HG03354 (cell line): Measurements from ENCODE around the gene BCOR.

ENCODE experiments used
- ATAC-seq: cut with Tn5 transposase; IDR thresholded peaks from one replicate; pipeline ENCODE4 v1.9.1; 2021; ENCODE audit warnings: mild to moderate bottlenecking; ENCODE audit not compliant: unreplicated experiment, poor library complexity, severe bottlenecking

The BCOR gene

GRCh38 chrX:40047485-40047884 lies 50.3 kb downstream of the BCOR start:
- no peak for ATAC-seq

- ATAC-seq = no peak
Observed at GRCh38 chrX:40043895-40044294, 53.9 kb downstream of the BCOR start.

DNA sequence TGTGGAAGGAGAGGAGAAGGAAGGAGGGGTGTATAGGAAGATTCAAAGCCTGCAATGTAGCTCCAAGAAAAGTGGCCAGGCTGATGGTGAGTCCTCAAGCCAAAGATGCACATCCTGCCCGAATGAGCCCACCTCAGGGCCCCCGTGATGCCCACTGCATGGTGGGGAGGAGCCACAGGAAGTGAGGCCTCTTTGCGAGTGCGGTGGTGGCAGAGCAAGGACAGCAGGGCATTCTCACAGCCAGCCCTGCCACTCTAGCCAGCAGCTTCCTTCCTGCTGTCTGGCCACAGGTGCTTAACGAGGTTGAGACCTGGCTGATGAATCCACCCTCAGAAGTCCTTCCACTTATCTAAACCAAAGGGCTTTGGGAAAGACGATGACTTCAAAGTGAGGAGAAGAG lies 55.8 kb downstream of the BCOR start:
- no peak for ATAC-seq

- ATAC-seq = no peak
Observed at GRCh38 chrX:40040686-40041461, 56.9 kb downstream of the BCOR start.

- no peak for ATAC-seq
Observed at GRCh38 chrX:40039887-40040286, 57.9 kb downstream of the BCOR start.

DNA sequence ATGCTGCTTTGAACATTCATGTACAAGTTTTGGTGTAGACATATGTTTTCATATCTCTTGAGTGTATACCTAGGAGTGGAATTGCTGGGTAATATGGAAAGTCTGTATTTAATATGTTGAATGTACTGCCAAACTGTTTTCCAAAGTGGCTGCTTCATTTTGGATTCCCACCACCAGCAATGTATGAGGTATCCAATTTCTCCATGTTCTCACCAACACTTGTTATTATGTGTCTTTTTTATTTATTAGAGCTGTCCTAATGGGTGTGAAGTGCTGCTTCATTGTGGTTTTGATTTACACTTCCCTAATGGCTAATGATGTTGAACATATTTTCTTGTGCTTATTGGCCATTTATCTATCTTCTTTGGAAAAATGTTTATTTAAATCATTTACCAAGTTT lies 60.4 kb downstream of the BCOR start:
- no peak for ATAC-seq

DNA sequence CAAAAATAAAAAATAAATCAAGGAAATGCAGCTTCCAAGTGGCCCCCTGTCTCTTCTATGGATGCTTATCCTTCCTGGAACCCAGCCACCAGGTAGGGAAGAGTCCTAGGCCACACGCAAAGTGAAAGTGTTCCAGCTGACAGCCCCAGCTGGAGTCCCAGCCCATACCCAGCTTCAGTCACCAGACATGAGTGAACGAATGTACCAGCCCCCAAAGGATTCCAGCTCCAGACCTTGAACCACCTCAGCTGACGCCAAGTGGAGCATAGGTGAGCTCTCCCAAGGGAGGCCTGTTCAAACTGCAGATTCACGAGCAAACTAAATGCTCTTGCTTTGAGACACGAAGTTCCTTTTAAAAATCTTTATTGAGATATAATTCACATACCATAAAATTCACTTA lies 62.0 kb downstream of the BCOR start:
- ATAC-seq = no peak

DNA sequence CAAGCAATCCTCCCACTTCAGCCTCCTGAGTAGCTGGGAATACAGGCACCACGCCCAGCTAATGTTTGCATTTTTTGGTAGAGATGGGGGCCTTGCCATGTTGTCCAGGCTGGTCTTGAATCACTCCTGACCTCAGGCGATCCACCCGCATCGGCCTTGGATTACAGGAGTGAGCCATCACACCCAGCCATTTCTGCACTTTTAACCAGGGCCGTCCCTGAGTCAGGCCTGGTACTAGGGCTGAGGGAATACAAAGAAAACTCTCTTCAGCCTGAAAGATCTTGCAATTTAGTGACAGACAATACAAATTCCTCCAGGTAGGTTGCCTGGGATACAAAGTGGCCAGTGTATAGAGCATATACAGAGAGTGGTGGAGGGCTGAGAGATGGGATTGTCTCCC lies 65.8 kb downstream of the BCOR start:
- no peak for ATAC-seq

DNA sequence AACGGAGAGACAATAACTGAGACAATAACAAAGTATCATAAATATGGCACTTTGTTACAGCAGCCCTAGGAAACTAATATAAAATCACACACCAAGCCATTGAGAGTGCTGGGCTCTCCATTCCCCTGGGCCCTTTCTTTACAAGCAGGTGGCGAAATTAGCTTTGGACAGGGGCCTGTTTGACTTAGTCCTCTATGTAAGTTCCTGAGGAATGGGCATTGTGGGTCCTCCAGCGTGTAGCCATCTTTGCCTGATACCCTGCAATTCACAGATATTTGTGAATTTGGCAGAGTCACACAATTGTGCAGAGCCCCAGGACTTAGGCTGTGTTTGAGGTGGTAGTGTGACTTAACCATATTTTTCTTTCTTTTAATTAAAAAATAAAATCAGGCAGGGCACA lies 67.6 kb downstream of the BCOR start:
- ATAC-seq = no peak

DNA sequence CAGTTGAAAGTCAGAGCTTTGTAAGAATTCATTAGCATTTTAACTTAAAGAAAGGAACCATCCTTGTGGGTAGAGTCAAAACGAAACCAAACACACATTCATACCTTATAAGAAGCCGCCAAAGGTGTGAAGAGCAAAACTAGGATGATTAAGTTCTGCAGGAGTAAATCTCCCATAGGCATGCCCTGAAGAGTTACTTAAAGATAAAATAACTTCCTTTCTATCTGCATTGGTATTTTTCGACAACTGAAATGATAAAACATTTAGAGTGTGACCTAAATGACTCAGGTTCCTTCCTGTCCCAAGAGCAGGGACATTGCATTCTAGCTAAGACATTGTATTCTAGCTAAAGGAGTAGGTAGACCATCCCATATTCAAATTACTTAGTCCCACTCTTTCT lies 75.3 kb downstream of the BCOR start:
- no peak for ATAC-seq

DNA sequence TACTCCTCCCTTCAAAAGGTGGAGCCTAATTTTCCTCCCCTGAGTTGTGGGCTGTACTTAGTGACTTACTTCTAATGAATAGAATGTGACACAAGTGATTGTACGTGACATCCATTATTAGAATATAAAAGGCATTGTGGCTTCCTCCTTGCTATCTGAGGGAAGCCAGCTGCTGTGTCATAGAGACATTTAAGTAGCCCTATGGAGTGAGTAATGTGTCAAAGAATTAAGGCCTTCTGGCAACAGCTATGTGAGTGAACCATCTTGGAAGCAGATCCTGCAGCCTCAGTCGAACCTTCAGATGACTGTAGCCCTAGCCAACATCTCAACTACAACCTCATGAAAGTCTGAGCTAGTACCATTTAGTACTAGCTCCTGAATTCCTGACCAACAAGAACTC lies 76.1 kb downstream of the BCOR start:
- no peak for ATAC-seq

DNA sequence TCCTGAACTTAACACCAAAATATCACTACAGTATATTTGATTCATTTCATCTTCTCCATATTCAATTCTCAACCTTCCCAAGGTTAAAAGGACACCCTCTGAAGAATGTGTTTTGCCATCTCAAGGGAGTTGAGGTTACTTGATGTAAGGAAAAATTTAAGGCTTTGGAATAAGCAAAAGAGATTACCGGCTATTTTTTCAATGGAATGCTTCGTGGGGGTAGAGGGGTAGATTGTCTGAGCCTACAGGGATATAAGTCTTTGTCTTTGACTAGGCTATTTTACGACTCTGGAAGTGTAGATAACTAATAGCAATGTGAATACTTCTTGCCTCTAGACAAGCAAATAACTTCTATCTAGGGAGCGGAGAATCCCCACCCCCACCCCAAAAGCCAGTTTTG lies 78.2 kb downstream of the BCOR start:
- no peak for ATAC-seq

DNA sequence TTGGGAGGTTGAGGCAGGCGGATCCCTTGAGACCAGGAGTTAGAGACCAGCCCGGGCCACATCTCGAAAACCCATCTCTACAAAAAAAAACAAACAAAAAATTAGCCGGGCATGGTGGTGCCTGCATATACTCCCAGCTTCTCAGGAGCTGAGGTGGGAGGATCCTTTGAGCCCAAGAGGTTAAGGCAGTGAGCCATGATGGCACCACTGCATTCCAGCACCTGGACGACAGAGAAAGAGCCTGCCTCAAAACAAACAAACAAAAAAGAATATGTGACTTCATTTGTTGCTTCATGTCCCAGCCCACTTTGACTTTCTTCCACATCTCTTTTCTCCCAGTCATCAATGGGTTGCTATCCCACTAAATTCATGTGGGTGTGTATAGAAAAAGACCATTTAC lies 79.7 kb downstream of the BCOR start:
- ATAC-seq = no peak

DNA sequence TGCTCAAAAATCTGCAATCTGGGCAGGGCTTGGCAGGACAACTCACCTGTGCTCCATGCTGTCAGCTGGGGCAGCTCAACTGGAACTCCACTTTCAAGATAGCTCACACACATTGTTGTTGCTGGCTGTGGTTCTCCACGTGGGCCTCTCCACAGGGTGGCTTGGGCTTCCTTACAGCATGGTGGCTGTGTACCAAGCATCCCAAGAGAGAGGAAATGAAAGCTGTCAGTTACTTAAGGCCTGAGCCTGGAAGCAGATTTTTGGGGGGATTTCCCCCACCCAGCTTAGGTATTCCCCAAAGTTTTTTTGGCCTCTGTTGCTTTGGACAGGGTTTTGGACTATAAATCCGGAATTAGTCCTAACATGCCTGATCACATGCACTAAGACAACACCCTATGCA lies 81.0 kb downstream of the BCOR start:
- ATAC-seq = no peak

DNA sequence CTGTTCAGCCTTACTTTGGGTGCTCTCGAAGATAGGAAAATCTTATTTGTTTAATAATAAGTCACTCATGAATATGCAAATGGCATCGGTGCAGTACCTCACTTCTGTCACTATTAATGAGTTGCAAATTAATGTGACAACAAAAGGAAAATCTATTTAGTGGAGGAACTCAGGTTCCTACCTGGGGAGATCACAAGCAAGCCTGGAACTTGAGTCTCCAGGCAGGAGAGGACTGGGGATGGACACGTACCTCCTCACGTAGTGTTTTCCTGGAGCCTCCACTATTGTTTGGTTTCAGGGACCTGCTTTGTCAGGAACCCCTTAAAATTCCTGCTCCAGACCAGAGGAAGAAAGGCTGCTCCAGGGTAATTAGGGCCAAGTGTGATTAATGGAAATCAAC lies 82.1 kb downstream of the BCOR start:
- ATAC-seq = no peak

DNA sequence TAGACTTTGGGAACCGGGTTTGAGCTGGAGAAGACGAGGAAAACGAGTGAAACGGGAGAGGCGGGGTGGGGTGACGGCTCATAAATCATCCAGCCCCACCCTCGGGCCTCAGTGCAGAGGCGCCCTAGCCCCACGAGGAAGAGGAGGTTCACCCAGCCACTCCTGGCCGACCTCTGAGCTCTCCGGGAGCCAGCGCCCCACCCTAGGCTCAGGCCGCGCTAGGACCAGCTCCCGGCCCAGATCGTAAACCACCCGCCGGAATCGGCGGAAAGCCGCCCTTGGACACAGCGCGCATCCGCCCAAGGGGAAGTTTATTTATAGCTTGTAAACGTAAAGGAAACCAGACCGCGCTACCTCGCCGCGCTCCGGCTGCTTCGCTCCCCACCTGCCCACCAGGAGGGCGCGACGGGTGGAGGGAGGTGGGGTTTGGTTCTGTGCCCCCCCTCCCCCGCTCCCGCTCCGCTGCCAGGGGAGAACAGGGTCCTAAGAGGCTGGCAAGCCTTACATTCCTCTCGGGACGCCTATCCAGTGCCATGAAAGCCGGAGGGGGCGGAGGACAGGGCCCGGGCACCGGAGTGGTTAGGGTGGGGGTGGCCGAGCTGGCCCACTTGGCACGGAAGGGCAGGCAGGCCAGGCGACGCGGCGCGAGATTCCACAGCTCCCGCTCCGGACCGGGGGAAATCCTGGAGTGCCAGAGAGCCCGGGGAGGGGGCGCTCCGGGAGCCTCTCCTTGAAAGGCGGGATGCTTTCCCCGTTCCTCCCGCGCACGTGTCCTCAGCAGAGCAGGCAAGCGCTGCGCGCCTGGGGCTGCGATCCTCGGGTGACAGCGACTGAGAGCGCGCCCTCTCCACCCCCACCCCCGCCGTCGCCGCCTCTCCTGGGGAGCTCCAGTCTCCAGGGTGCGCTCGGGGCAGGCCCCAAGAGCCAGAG lies 84.2 kb downstream of the BCOR start:
- peak; percentile 46 for ATAC-seq

GRCh38 chrX:40012868-40013265 lies 84.9 kb downstream of the BCOR start:
- peak; percentile 40 for ATAC-seq

DNA sequence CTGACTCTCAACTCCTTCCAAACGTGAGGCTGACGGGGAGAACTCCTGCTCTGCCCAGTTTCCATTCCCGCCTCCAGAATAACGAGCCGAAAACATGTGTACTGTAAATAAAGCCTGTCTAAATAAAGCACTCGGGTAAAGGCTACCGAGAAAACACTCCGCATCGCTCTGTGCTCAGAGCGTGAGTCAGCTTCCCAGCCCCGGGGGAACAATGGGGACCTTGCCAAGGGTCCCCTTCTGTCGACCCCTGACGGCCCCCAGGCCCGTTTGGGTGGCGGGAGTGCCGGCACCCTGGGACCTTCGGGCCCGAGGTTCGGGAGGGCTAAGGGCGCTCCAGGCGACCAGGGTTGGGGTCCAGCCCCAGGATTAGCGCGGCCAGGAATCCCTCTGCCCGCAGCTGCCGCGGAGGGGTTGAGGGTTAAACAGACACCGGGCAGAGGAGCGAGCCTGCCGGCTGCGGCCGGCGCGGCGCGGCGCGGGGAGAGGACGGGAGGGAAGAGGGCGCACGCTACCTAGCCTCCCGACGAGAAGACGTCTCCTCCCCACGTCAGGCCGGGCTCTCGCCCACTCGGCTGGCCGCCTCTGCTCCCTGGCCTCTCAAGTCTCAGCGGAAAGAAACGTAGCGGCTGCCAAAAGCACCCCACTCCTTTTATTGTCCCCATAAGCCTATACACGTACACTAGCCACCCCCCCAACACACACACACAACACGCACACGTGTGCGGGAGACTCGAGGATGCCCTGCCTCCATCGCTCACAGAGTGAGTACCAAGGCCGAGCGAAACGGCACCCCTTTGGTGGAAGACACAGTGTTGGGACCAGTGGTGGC lies 85.5 kb downstream of the BCOR start:
- peak; percentile 1 for ATAC-seq

- ATAC-seq = no peak
Observed at GRCh38 chrX:40011322-40012038, 86.3 kb downstream of the BCOR start.
